ENCODE measurements around the gene ABCA2. TPM values are rescaled to one million over a fixed set of nuclear protein-coding genes. Genes with fewer than 3 reads are reported as not detected.
"Not testable (repeated sequence)": the region's sequence is repeated elsewhere in the genome, so short reads cannot be mapped to it uniquely, and the experiment has no call there.

ABCA2 gene
- total RNA-seq, 2 donors from 2014 or later = 28.3 to 28.5 TPM

DNA sequence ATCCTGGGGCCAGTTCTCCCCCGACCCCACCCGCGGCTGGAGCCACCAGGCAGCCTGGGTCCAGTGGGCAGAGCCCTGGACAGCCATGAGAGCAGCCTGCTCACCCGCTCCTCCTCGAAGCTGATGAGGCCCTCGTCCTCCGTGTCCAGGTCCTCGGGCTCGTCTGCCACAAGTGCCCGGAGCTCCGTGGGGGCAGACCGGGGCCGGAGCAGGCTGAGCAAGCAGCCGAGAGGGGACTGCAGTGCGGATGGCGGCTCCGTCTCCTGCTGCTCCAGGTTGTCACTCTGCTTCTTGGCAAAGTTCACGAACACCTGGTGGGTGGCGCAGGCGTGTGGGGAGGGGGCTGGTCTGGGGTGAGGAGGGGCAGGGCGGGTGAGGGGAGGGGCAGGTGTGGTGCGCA, 19.7 kb downstream of the ABCA2 start:
- H3K27me3 ChIP-seq = no peaks in the 10 kb centered on the region
- H3K4me3 ChIP-seq = no peak overlapping the region
- H3K9me3 ChIP-seq = no peaks in the 10 kb centered on the region
- H3K27ac ChIP-seq = no peak overlapping the region
- peaks cover 33% of the 10 kb centered on the region for H3K36me3 ChIP-seq
- TF ChIP-seq, protein P1, sequence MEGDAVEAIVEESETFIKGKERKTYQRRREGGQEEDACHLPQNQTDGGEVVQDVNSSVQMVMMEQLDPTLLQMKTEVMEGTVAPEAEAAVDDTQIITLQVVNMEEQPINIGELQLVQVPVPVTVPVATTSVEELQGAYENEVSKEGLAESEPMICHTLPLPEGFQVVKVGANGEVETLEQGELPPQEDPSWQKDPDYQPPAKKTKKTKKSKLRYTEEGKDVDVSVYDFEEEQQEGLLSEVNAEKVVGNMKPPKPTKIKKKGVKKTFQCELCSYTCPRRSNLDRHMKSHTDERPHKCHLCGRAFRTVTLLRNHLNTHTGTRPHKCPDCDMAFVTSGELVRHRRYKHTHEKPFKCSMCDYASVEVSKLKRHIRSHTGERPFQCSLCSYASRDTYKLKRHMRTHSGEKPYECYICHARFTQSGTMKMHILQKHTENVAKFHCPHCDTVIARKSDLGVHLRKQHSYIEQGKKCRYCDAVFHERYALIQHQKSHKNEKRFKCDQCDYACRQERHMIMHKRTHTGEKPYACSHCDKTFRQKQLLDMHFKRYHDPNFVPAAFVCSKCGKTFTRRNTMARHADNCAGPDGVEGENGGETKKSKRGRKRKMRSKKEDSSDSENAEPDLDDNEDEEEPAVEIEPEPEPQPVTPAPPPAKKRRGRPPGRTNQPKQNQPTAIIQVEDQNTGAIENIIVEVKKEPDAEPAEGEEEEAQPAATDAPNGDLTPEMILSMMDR (IDR thresholded peaks at IDR 0.05) = no peak
- DNase-seq (ENCODE audit: low spot score) = no peak
- H3K4me1 ChIP-seq = no peaks in the 10 kb centered on the region

DNA sequence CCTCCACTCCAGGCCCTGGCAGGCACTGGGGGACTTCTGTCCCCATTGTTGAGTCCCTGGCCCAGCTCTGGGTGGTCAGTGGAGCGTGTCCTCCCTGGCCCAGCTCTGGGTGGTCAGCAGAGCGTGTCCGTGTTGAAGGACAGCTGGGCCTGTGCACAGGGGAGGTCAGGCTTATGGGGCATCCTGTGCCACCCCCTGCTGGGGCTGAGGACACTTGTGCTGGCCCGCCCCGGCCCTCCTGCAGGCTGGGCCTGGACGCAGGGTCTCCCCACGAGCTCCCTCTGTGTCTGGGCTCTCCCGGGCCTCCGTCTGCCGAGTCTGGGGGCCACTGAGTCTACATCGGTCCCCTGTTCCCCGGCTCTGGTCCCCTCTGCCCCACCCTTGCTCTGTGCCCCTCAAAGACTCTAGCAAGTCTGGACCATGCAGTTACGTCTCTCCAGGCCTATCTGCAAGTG, 20.2 kb downstream of the ABCA2 start:
- Histone ChIP-seq H3K36me3 (peaks cover 33% of the 10 kb centered on the region), H3K4me1 (no peaks in the 10 kb centered on the region), H3K9me3 (no peaks in the 10 kb centered on the region), H3K4me3 (no peak overlapping the region), H3K27me3 (no peaks in the 10 kb centered on the region), H3K27ac (no peak overlapping the region)
- no peak for DNase-seq (ENCODE audit: low spot score)
- TF ChIP-seq, protein P1 (IDR thresholded peaks at IDR 0.05) = no peak

DNA sequence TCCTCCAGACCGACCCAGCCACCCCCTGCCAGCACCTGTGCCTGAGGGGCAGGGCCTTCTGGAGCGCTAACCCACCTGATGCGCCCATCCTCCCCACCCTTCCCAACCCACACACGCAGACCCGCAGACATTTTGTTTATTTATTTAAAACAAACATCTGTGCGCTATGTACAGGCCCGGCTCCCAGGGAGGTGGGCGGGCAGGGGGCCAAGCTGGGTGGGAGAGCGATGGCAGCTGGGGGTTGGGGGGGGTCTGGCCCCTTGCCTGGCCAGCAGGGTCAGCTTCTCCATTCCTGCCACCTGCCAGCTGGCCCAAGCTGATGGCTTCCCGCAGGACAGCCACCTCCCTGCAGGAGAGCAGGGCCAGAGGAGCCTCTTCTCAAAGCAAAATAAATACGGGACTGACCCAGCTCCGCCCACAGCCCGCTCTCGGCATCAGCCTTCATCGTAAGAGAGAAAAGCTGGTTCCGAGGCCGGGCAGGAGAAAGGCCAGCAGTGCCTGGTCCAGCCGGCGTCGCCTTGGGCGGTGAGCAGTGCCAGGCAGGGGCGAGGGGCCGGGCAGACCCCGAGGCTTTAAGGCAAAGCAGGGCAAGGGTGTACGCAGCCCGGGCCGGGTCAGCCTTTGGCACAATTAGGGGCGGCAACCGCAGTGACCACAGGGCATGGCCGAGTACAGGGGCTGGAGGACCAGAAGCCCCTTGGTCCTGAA, 20.8 kb downstream of the ABCA2 start:
- Histone ChIP-seq H3K27me3 (no peaks in the 10 kb centered on the region), H3K27ac (no peak overlapping the region), H3K4me3 (no peak overlapping the region), H3K4me1 (no peaks in the 10 kb centered on the region), H3K9me3 (no peaks in the 10 kb centered on the region), H3K36me3 (peaks cover 30% of the 10 kb centered on the region)
- TF ChIP-seq, protein P1 (IDR thresholded peaks at IDR 0.05) = no peak
- no peak for DNase-seq (ENCODE audit: low spot score)

DNA sequence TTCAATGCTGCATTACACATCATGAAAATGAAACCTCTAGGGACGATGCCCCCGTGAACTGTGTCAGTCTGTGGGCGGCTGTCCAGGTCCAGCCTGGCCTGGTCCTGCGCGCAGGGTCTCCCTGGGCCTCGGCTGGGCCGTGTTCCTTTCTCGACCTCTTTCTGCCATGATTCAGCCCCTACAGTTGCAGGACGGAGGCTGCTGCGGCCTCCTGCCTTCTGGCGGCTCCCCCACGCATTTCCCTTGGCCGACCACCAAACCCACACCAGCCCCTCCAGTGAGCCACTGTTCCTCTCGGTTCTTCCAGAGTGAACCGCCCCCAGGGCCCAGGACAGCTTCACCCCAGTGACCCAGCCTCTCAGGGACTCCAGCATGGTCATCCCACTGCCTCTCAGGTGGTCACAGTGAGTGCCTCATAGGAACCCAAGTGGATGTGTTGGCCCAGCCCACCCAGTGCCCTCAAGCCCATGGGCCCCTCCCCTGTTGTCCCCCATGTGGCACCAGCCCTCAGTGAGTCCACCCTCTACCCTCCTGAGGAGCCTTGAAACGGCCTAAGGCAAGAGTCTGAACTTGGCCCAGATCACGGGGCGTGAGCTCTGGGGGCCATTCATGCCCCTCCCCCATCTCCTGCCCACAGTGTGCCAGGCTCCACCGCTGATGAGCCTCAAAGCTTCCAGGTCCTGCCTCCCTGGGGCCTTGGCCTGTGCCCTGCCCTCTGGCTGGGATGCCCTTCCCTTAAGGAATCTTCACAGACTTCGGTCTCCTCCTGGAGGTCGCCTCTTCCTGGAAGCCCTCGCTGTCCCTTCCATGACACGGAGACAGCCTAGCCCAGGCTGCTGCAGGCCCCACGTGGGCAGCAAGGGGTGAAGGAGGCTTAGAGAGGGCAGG, 21.7 kb downstream of the ABCA2 start:
- Histone ChIP-seq H3K9me3 (no peaks in the 10 kb centered on the region), H3K4me1 (no peaks in the 10 kb centered on the region), H3K27ac (no peak overlapping the region), H3K27me3 (no peaks in the 10 kb centered on the region), H3K4me3 (no peak overlapping the region), H3K36me3 (peaks cover 21% of the 10 kb centered on the region)
- TF ChIP-seq, protein P1 (IDR thresholded peaks at IDR 0.05) = no peak
- no peak for DNase-seq (ENCODE audit: low spot score)

DNA sequence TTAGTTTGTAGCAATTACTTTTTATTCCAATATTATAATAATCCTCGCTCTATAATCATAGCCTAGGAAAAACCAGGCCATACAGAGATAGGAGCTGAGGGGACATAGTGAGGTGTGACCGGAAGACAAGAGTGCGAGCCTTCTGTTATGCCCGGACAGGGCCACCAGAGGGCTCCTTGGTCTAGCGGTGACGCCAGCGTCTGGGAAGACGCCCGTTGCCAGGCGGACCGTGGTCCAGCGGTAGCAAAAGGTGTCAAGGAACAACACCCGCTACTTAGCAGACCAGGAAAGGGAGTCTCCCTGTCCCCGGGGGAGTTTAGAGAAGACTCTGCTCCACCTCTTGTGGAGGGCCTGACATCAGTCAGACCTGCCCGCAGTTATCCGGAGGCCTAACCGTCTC, 23.8 kb downstream of the ABCA2 start:
- not testable (repeated sequence) for DNase-seq (ENCODE audit: low spot score); H3K4me3 ChIP-seq; H3K27ac ChIP-seq; H3K36me3 ChIP-seq; H3K9me3 ChIP-seq; H3K4me1 ChIP-seq; H3K27me3 ChIP-seq
- TF ChIP-seq, protein P1 (IDR thresholded peaks at IDR 0.05) = peak in 1 of 2 donors; percentile 52
